ENCODE data around the gene U2AF2. TPM values are rescaled to one million over a fixed set of nuclear protein-coding genes. Genes with fewer than 3 reads are reported as not detected.

U2AF2 gene
- total RNA-seq, 1 experiment from 2014 or later, result 107 TPM

Small RNA genes within 50 kb of the gene (small RNA-seq; reads per million reads assigned to genes)
- gene AC010525.2, result not detected

Other genes starting within 250 kb of the U2AF2 start
- 291 and 1,094 TPM in 2 replicates for gene UBE2S, start 247.2 kb upstream of the U2AF2 start, total RNA-seq (2014; rRNA removed; shearing (Covaris generic); ENCODE audit: low replicate concordance)
- gene SHISA7, start 211.7 kb upstream of the U2AF2 start, total RNA-seq (2014; rRNA removed; shearing (Covaris generic); ENCODE audit: low replicate concordance), result not detected in 2 replicates
- gene ISOC2, start 193.4 kb upstream of the U2AF2 start, total RNA-seq (2014; rRNA removed; shearing (Covaris generic); ENCODE audit: low replicate concordance), result 102 and 151 TPM in 2 replicates
- gene C19orf85, start 190.3 kb upstream of the U2AF2 start, total RNA-seq (2014; rRNA removed; shearing (Covaris generic); ENCODE audit: low replicate concordance), result not detected in 2 replicates
- gene ZNF628, start 178.4 kb upstream of the U2AF2 start, total RNA-seq (2014; rRNA removed; shearing (Covaris generic); ENCODE audit: low replicate concordance), result 1.1 and 6.2 TPM in 2 replicates
- gene NAT14, start 169.8 kb upstream of the U2AF2 start, total RNA-seq (2014; rRNA removed; shearing (Covaris generic); ENCODE audit: low replicate concordance), result 29.7 and 57.2 TPM in 2 replicates
- 1.0 TPM in 1 of 2 replicates, not detected in the other for gene SSC5D, start 166.6 kb upstream of the U2AF2 start, total RNA-seq (2014; rRNA removed; shearing (Covaris generic); ENCODE audit: low replicate concordance)
- gene SBK2, start 117.9 kb upstream of the U2AF2 start, total RNA-seq (2014; rRNA removed; shearing (Covaris generic); ENCODE audit: low replicate concordance), result not detected in 2 replicates
- not detected in 2 replicates for gene SBK3, start 109.5 kb upstream of the U2AF2 start, total RNA-seq (2014; rRNA removed; shearing (Covaris generic); ENCODE audit: low replicate concordance)
- 5.0 and 8.5 TPM in 2 replicates for gene ZNF579, start 74.2 kb upstream of the U2AF2 start, total RNA-seq (2014; rRNA removed; shearing (Covaris generic); ENCODE audit: low replicate concordance)
- 6.4 and 12.2 TPM in 2 replicates for gene FIZ1, start 55.5 kb upstream of the U2AF2 start, total RNA-seq (2014; rRNA removed; shearing (Covaris generic); ENCODE audit: low replicate concordance)
- 8.4 and 20.3 TPM in 2 replicates for gene ZNF524, start 54.7 kb upstream of the U2AF2 start, total RNA-seq (2014; rRNA removed; shearing (Covaris generic); ENCODE audit: low replicate concordance)
- 3.6 and 8.6 TPM in 2 replicates for gene ZNF865, start 49.4 kb upstream of the U2AF2 start, total RNA-seq (2014; rRNA removed; shearing (Covaris generic); ENCODE audit: low replicate concordance)
- gene ZNF784, start 30.5 kb upstream of the U2AF2 start, total RNA-seq (2014; rRNA removed; shearing (Covaris generic); ENCODE audit: low replicate concordance), result 2.8 and 3.5 TPM in 2 replicates
- 44.3 and 47.5 TPM in 2 replicates for gene ZNF580, start 14.0 kb upstream of the U2AF2 start, total RNA-seq (2014; rRNA removed; shearing (Covaris generic); ENCODE audit: low replicate concordance)
- gene ZNF581, start 11.4 kb upstream of the U2AF2 start, total RNA-seq (2014; rRNA removed; shearing (Covaris generic); ENCODE audit: low replicate concordance), result 119 and 128 TPM in 2 replicates
- gene CCDC106, start 6.8 kb upstream of the U2AF2 start, total RNA-seq (2014; rRNA removed; shearing (Covaris generic); ENCODE audit: low replicate concordance), result 26.2 and 54.8 TPM in 2 replicates
- 21.2 and 52.5 TPM in 2 replicates for gene EPN1, start 20.2 kb downstream of the U2AF2 start, total RNA-seq (2014; rRNA removed; shearing (Covaris generic); ENCODE audit: low replicate concordance)
- gene NLRP9, start 83.4 kb downstream of the U2AF2 start, total RNA-seq (2014; rRNA removed; shearing (Covaris generic); ENCODE audit: low replicate concordance), result not detected in 2 replicates
- 0.22 TPM in 1 of 2 replicates, not detected in the other for gene RFPL4A, start 104.1 kb downstream of the U2AF2 start, total RNA-seq (2014; rRNA removed; shearing (Covaris generic); ENCODE audit: low replicate concordance)
- gene RFPL4AL1, start 114.1 kb downstream of the U2AF2 start, total RNA-seq (2014; rRNA removed; shearing (Covaris generic); ENCODE audit: low replicate concordance), result not detected in 2 replicates
- gene NLRP11, start 177.0 kb downstream of the U2AF2 start, total RNA-seq (2014; rRNA removed; shearing (Covaris generic); ENCODE audit: low replicate concordance), result 1.8 and 5.0 TPM in 2 replicates
- 28.2 and 30.2 TPM in 2 replicates for gene NLRP4, start 181.5 kb downstream of the U2AF2 start, total RNA-seq (2014; rRNA removed; shearing (Covaris generic); ENCODE audit: low replicate concordance)